KMS-11 (cell line): ENCODE results near the gene DVL3.

Experiments
- H2AFZ ChIP-seq: fragments of 200-600 bp; sonication (generic); 2 replicates; pipeline ENCODE4 v1.6.1; 2016; ENCODE audit warnings: antibody characterized with exemption, mixed run types, low read depth
- H3K27ac ChIP-seq: fragments of 200-600 bp; sonication (generic); 2 replicates; pipeline ENCODE4 v1.6.1; 2016; ENCODE audit warnings: mild to moderate bottlenecking, mixed run types
- H3K27me3 ChIP-seq: fragments of 200-600 bp; sonication (generic); 2 replicates; pipeline ENCODE4 v1.6.1; 2017; ENCODE audit warnings: mild to moderate bottlenecking, low read depth, mixed run types, moderate library complexity; ENCODE audit not compliant: insufficient read depth
- H3K36me3 ChIP-seq: fragments of 200-600 bp; sonication (generic); 2 replicates; pipeline ENCODE4 v1.6.1; 2017; ENCODE audit warnings: mild to moderate bottlenecking, mixed run types; ENCODE audit not compliant: insufficient read depth
- H3K4me1 ChIP-seq: fragments of 200-600 bp; sonication (generic); 2 replicates; pipeline ENCODE4 v1.6.1; 2016; ENCODE audit warnings: mild to moderate bottlenecking, low read depth, mixed run types; ENCODE audit not compliant: poor library complexity, severe bottlenecking
- H3K4me2 ChIP-seq: fragments of 200-600 bp; sonication (generic); 2 replicates; pipeline ENCODE4 v1.7.0; 2016; ENCODE audit warnings: mild to moderate bottlenecking, mixed run types
- H3K4me3 ChIP-seq: fragments of 200-600 bp; sonication (generic); IDR thresholded peaks from 2 replicates; pipeline ENCODE4 v1.6.1; 2017; ENCODE audit warnings: low read depth, low read length, mixed read lengths; ENCODE audit not compliant: insufficient read depth
- H3K79me2 ChIP-seq: fragments of 200-600 bp; sonication (generic); 2 replicates; pipeline ENCODE4 v1.6.1; 2016; ENCODE audit warnings: low read depth, mixed run types; ENCODE audit not compliant: insufficient read depth
- H3K9ac ChIP-seq: fragments of 200-600 bp; sonication (generic); 2 replicates; pipeline ENCODE4 v1.6.1; 2016; ENCODE audit warnings: mild to moderate bottlenecking, mixed run types
- H4K20me1 ChIP-seq: fragments of 200-600 bp; sonication (generic); 2 replicates; pipeline ENCODE4 v1.6.1; 2016; ENCODE audit warnings: mild to moderate bottlenecking, mixed run types; ENCODE audit not compliant: insufficient read depth
- CTCF ChIP-seq: fragments of 200-600 bp; sonication (generic); conservative IDR thresholded peaks from 2 replicates; pipeline ENCODE4 v1.6.1; 2017; ENCODE audit warnings: low read depth, mild to moderate bottlenecking, antibody characterized with exemption, low read length, moderate library complexity, mixed read lengths

Gene DVL3

GRCh38 chr3:184175981-184176376 is 20.8 kb downstream of the DVL3 start:
- Histone ChIP-seq H4K20me1 (no peaks in the 10 kb centered on the region), H3K36me3 (peaks cover 3% of the 10 kb centered on the region; the same call in 1 of the 2 replicates), H3K79me2 (peaks cover 18% of the 10 kb centered on the region), H2AFZ (no peak overlapping the region), H3K27me3 (no peaks in the 10 kb centered on the region), H3K27ac (no peak overlapping the region), H3K4me1 (peaks cover 17% of the 10 kb centered on the region), H3K4me3 (peak overlapping the region; percentile 65), H3K9ac (no peak overlapping the region; the same call in 1 of the 2 replicates), H3K4me2 (peak overlapping the region; percentile 98)
- no peak for TF ChIP-seq CTCF

DNA sequence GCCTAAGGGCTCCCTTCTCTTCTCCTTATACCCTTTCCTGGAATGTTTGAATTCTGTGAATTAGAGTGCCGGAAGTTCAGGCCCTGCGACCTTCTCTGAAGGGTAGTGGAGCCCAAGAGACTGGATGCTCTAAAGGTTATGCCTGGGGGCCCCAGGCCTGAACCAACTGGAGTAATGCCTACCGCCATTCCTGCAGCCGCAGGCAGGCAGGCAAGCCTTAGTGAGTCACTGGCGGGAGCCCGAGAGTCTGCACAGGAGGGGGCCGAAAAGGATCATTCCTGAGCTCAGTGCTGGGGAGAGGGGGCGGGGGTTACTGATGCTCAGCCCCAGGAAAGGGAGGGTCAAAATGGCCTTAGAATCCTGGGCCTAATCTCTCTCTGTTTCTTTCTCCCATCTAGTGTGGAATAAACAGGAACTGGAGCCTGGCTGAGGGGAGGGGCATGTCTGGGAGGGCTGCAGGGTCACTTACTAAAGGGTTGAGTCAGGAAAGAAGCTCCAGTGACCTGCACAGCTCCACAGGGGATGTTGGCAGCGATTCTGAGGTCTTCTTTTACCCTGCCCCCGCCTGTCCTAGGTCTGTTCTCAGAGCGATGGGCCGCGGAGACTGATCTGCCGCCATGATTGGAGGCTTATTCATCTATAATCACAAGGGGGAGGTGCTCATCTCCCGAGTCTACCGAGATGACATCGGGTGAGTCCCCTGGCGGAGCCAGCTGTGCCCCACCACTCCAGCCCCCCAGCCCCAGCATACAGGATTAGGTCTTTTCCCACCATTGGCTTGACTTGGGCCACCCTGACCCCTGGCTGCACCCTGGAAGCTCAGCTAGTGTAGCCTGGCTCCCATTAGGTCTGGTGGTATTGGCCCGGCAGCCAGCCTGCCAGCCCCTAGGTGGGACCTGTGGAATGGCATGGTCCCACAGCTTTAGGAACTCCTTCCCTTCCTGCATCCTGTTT is 21.5 kb downstream of the DVL3 start:
- H3K27me3 ChIP-seq = no peaks in the 10 kb centered on the region
- no peak overlapping the region for H3K4me3 ChIP-seq
- no peak overlapping the region for H3K27ac ChIP-seq
- peaks cover 18% of the 10 kb centered on the region for H3K79me2 ChIP-seq
- no peak overlapping the region for H2AFZ ChIP-seq
- peaks cover 17% of the 10 kb centered on the region for H3K4me1 ChIP-seq
- H4K20me1 ChIP-seq = no peaks in the 10 kb centered on the region
- H3K9ac ChIP-seq = no peak overlapping the region
- peaks cover 3% of the 10 kb centered on the region; the same call in 1 of the 2 replicates for H3K36me3 ChIP-seq
- peak overlapping the region; percentile 98; the same call in 1 of the 2 replicates for H3K4me2 ChIP-seq
- no peak for TF ChIP-seq CTCF

GRCh38 chr3:184177331-184177731 is 22.2 kb downstream of the DVL3 start:
- peaks cover 17% of the 10 kb centered on the region for H3K4me1 ChIP-seq
- no peak for TF ChIP-seq CTCF
- H3K36me3 ChIP-seq = peaks cover 9% of the 10 kb centered on the region; the same call in 1 of the 2 replicates
- H3K4me3 ChIP-seq = no peak overlapping the region
- H4K20me1 ChIP-seq = no peaks in the 10 kb centered on the region
- peaks cover 18% of the 10 kb centered on the region for H3K79me2 ChIP-seq
- no peak overlapping the region; the same call in 1 of the 2 replicates for H3K4me2 ChIP-seq
- H3K27me3 ChIP-seq = no peaks in the 10 kb centered on the region
- H3K27ac ChIP-seq = no peak overlapping the region
- H2AFZ ChIP-seq = no peak overlapping the region
- H3K9ac ChIP-seq = no peak overlapping the region

DNA sequence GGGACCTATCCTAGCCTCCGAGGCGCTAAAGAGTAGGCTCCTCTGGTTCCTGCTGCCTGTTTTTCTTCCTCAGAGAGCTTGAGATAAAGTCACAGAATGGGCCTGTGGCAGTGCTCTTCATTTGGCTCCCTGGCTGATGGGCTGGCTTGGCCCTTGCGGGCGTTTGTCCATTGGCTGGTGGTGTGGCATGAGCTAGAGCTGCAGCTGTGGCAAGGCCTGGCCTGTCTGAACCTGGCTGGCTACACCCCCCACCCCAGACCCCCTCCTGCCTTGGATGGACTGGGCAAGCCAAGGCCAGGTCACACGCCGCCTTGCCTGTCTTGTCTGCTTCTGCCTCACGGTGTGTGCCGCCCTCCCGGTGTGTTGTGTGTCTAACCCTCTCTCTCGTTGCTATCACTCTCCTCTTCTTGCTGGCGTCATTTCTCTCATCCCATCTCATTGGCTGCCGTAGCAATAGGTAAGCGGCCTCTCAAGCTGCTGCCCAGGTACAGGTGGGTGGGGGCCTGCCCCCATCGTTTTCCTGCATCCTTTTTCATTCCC is 22.7 kb downstream of the DVL3 start:
- no peak overlapping the region for H2AFZ ChIP-seq
- H3K27ac ChIP-seq = no peak overlapping the region
- H3K36me3 ChIP-seq = peaks cover 14% of the 10 kb centered on the region; the same call in 1 of the 2 replicates
- H3K9ac ChIP-seq = no peak overlapping the region
- H3K4me3 ChIP-seq = no peak overlapping the region
- peaks cover 17% of the 10 kb centered on the region for H3K4me1 ChIP-seq
- no peaks in the 10 kb centered on the region for H3K27me3 ChIP-seq
- TF ChIP-seq CTCF = no peak
- peaks cover 18% of the 10 kb centered on the region for H3K79me2 ChIP-seq
- no peaks in the 10 kb centered on the region for H4K20me1 ChIP-seq
- no peak overlapping the region for H3K4me2 ChIP-seq
